Ishikawa (cell line): Measurements from ENCODE around the gene SOBP.
A peak's percentile ranks its signal among the peaks of the same experiment; 100 is the strongest.

Experiments
- CEBPB ChIP-seq: IDR thresholded peaks from 2 replicates; pipeline ENCODE4 v1.6.1; 2012
- CREB1 ChIP-seq: IDR thresholded peaks from 2 replicates; pipeline ENCODE4 v1.6.1; 2012; ENCODE audit warnings: low read depth
- EGR1 ChIP-seq: IDR thresholded peaks from 2 replicates; pipeline ENCODE4 v1.6.1; 2012
- EP300 ChIP-seq: IDR thresholded peaks from 2 replicates; pipeline ENCODE4 v1.6.1; 2012; ENCODE audit warnings: borderline replicate concordance
- FOXM1 ChIP-seq: IDR thresholded peaks from 2 replicates; pipeline ENCODE4 v1.6.1; 2012; ENCODE audit warnings: low read depth, borderline replicate concordance
- MAX ChIP-seq: IDR thresholded peaks from 2 replicates; pipeline ENCODE4 v1.6.1; 2012
- RAD21 ChIP-seq: IDR thresholded peaks from 2 replicates; pipeline ENCODE4 v1.6.1; 2012; ENCODE audit warnings: low read depth
- REST ChIP-seq: IDR thresholded peaks from 2 replicates; pipeline ENCODE4 v1.6.1; 2012; ENCODE audit warnings: low read depth, mild to moderate bottlenecking
- TAF1 ChIP-seq: IDR thresholded peaks from 2 replicates; pipeline ENCODE4 v1.6.1; 2012; ENCODE audit warnings: low read depth, mild to moderate bottlenecking
- TCF12 ChIP-seq: IDR thresholded peaks from 2 replicates; pipeline ENCODE4 v1.6.1; 2012; ENCODE audit warnings: low read depth
- USF1 ChIP-seq: IDR thresholded peaks from 2 replicates; pipeline ENCODE4 v1.6.1; 2012
- YY1 ChIP-seq: IDR thresholded peaks from 2 replicates; pipeline ENCODE4 v1.6.1; 2012; ENCODE audit warnings: low read depth
- ZBTB7A ChIP-seq: IDR thresholded peaks from 2 replicates; pipeline ENCODE4 v1.6.1; 2012; ENCODE audit warnings: low read depth

GRCh38 chr6:107488875-107489635 lies 862 bp upstream of the SOBP start:
- TF ChIP-seq REST, result no peak
- no peak for TF ChIP-seq EP300
- no peak for TF ChIP-seq CEBPB
- 0 out of 2 replicates have a peak, but pooled peaks have one; percentile 6 for TF ChIP-seq TAF1
- no peak for TF ChIP-seq CREB1
- TF ChIP-seq FOXM1, result no peak
- TF ChIP-seq EGR1, result no peak
- no peak for TF ChIP-seq YY1
- TF ChIP-seq TCF12, result no peak
- TF ChIP-seq USF1, result no peak
- no peak for TF ChIP-seq RAD21
- peak; percentile 83; the same call in 1 of the 2 replicates for TF ChIP-seq ZBTB7A
- TF ChIP-seq MAX, result peak; percentile 39
